NCI-H526 treated with DMSO at 0.1 percent for 48 hours (cell line): ENCODE results near the gene NPHS1.
"Not testable (repeated sequence)": the region's sequence is repeated elsewhere in the genome, so short reads cannot be mapped to it uniquely, and the experiment has no call there.

Source experiments
- DNase-seq: peaks from one replicate; lab custom pipeline; 2025; lab: John Stamatoyannopoulos, UW

The NPHS1 gene

GRCh38 chr19:35874392-35874930 lies 22.2 kb upstream of the NPHS1 start:
- DNase-seq: no peak

- no peak for DNase-seq
Observed at GRCh38 chr19:35872180-35872579, 19.9 kb upstream of the NPHS1 start.

- no peak for DNase-seq
Observed at GRCh38 chr19:35871611-35872010, 19.3 kb upstream of the NPHS1 start.

GRCh38 chr19:35870798-35871197 lies 18.5 kb upstream of the NPHS1 start:
- DNase-seq: no peak

- DNase-seq: not testable (repeated sequence)
Observed at GRCh38 chr19:35870124-35870736, 17.9 kb upstream of the NPHS1 start.

- peak; percentile 97 for DNase-seq
Observed at GRCh38 chr19:35869327-35870123, 17.2 kb upstream of the NPHS1 start.

- no peak for DNase-seq
Observed at GRCh38 chr19:35868823-35869326, 16.6 kb upstream of the NPHS1 start.

- DNase-seq: peak; percentile 62
Observed at GRCh38 chr19:35868172-35868822, 16.0 kb upstream of the NPHS1 start, which contains the start of gene APLP1. APLP1 (plus strand) TSS chr19:35868574; CDS start chr19:35868637, 63 bp downstream.

- DNase-seq: no peak
Observed at GRCh38 chr19:35863018-35863417, 10.7 kb upstream of the NPHS1 start.

GRCh38 chr19:35862528-35862927 lies 10.2 kb upstream of the NPHS1 start:
- DNase-seq: no peak

- no peak for DNase-seq
Observed at GRCh38 chr19:35861640-35862160, 9.4 kb upstream of the NPHS1 start.

- no peak for DNase-seq
Observed at GRCh38 chr19:35860818-35861639, 8.7 kb upstream of the NPHS1 start.

- DNase-seq: no peak
Observed at GRCh38 chr19:35860436-35860817, 8.1 kb upstream of the NPHS1 start.

GRCh38 chr19:35859414-35859813 lies 7.1 kb upstream of the NPHS1 start:
- DNase-seq: no peak

GRCh38 chr19:35858311-35858710 lies 6.0 kb upstream of the NPHS1 start:
- DNase-seq: no peak

GRCh38 chr19:35856546-35857149 lies 4.3 kb upstream of the NPHS1 start, which contains the start of gene KIRREL2:
KIRREL2 (plus strand) TSS chr19:35856911; CDS start chr19:35857120, 209 bp downstream.
- no peak for DNase-seq

GRCh38 chr19:35853038-35853756 lies 893 bp upstream of the NPHS1 start:
- no peak for DNase-seq

- no peak for DNase-seq
Observed at GRCh38 chr19:35851213-35852028, 883 bp downstream of the NPHS1 start.

GRCh38 chr19:35848919-35849505 lies 3.3 kb downstream of the NPHS1 start:
- DNase-seq: no peak
